ENCODE results near the gene SDSL. TPM values are rescaled to one million over a fixed set of nuclear protein-coding genes. Genes with fewer than 3 reads are reported as not detected.

Gene SDSL
- total RNA-seq, 2 donors from 2014 or later: 6.2 to 8.5 TPM

- WGBS: 69% methylated on average over 20 of the region's 20 CpGs
- TF ChIP-seq POLR2AphosphoS5 (IDR thresholded peaks at IDR 0.05) (no peak), CTCF (IDR thresholded peaks at IDR 0.05) (peak; percentile 54 to 77 (median 64))
- Histone ChIP-seq H3K9me3 (no peaks in the 10 kb centered on the region), H3K36me3 (no peaks in the 10 kb centered on the region), H3K4me3 (no peak overlapping the region), H3K4me1 (replicated peaks) (no peaks in the 10 kb centered on the region), H3K27me3 (replicated peaks; ENCODE audit: insufficient read depth) (no peaks in the 10 kb centered on the region), H3K27ac (no peak overlapping the region)
- no peak for DNase-seq (ENCODE audit: low spot score)
- intact Hi-C loops (cut with DNase I): loop anchor here (10.0 kb wide), 2 partner anchors 110 to 230 kb away; no protein-coding TSS in a partner anchor
Observed at GRCh38 chr12:113424915-113425823, 3.0 kb downstream of the SDSL start.

- no peaks in the 10 kb centered on the region for H3K27me3 ChIP-seq (replicated peaks; ENCODE audit: insufficient read depth)
- intact Hi-C loops (cut with DNase I): loop anchor here (10.0 kb wide), 2 partner anchors 111 to 231 kb away; no protein-coding TSS in a partner anchor
- H3K9me3 ChIP-seq: no peaks in the 10 kb centered on the region
- 43% methylated on average over 11 of the region's 11 CpGs for WGBS
- H3K4me3 ChIP-seq: no peak overlapping the region
- TF ChIP-seq POLR2A (IDR thresholded peaks at IDR 0.05) (no peak), CTCF (IDR thresholded peaks at IDR 0.05) (no peak), POLR2AphosphoS5 (IDR thresholded peaks at IDR 0.05) (no peak)
- no peaks in the 10 kb centered on the region for H3K4me1 ChIP-seq (replicated peaks)
- H3K36me3 ChIP-seq: no peaks in the 10 kb centered on the region
- no peak for DNase-seq (ENCODE audit: low spot score)
- no peak overlapping the region for H3K27ac ChIP-seq
Observed at GRCh38 chr12:113425960-113426453, 3.8 kb downstream of the SDSL start.

GRCh38 chr12:113427882-113428281 is 5.7 kb downstream of the SDSL start:
- H3K27me3 ChIP-seq (replicated peaks; ENCODE audit: insufficient read depth): no peaks in the 10 kb centered on the region
- DNase-seq (ENCODE audit: low spot score): no peak
- no peaks in the 10 kb centered on the region for H3K4me1 ChIP-seq (replicated peaks)
- H3K4me3 ChIP-seq: no peak overlapping the region
- no peak overlapping the region for H3K27ac ChIP-seq
- TF ChIP-seq POLR2AphosphoS5 (IDR thresholded peaks at IDR 0.05) (no peak), POLR2A (IDR thresholded peaks at IDR 0.05) (no peak), CTCF (IDR thresholded peaks at IDR 0.05) (no peak)
- no peaks in the 10 kb centered on the region for H3K9me3 ChIP-seq
- H3K36me3 ChIP-seq: no peaks in the 10 kb centered on the region
- 61% methylated on average over 9 of the region's 9 CpGs for WGBS
- intact Hi-C loops (cut with DNase I): loop anchor here (10.0 kb wide), 2 partner anchors 113 to 233 kb away; no protein-coding TSS in a partner anchor

DNA sequence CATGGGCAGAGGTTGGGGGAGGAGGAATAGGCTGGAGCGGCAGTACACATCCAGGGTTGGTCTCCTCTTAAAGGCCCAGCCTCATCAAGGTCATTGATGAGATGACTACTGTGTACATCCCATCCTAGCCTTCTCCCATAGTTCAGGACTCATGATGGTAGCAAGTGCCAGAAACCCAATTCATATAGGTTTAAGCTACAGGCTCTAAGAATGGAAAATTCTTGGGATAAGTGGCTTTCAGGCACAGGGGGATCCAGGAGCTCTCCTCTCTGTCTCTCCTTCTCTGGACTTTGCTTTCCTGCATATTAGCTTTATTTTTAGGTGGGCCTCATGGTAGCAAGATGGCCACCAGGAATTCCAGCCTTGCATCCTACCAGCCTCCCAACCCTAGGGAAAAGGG is 6.3 kb downstream of the SDSL start:
- 65% methylated on average over 1 of the region's 1 CpG for whole genome bisulfite sequencing
- H3K36me3 ChIP-seq: no peaks in the 10 kb centered on the region
- TF ChIP-seq POLR2A (IDR thresholded peaks at IDR 0.05) (no peak), CTCF (IDR thresholded peaks at IDR 0.05) (no peak), POLR2AphosphoS5 (IDR thresholded peaks at IDR 0.05) (no peak)
- H3K4me1 ChIP-seq (replicated peaks): no peaks in the 10 kb centered on the region
- H3K27me3 ChIP-seq (replicated peaks; ENCODE audit: insufficient read depth): no peaks in the 10 kb centered on the region
- intact Hi-C loops (cut with DNase I): loop anchor here (10.0 kb wide), 2 partner anchors 114 to 234 kb away; no protein-coding TSS in a partner anchor
- H3K27ac ChIP-seq: no peak overlapping the region
- H3K9me3 ChIP-seq: no peaks in the 10 kb centered on the region
- H3K4me3 ChIP-seq: no peak overlapping the region
- DNase-seq (ENCODE audit: low spot score): no peak
